GM13976 (cell line): Measurements from ENCODE around the gene U2SURP.
"Not testable (repeated sequence)": the region's sequence is repeated elsewhere in the genome, so short reads cannot be mapped to it uniquely, and the experiment has no call there.

Experiments
- DNase-seq: peaks from one replicate; pipeline ENCODE4 v3.0.0; 2012; ENCODE audit warnings: low spot score
- in situ Hi-C: fragments of 300-500 bp; cut with MboI; formaldehyde crosslinking; loops from one replicate; pipeline ENCODE4 v1.12.0; 2022; ENCODE audit warnings: low sequenced_read_pairs, mixed read lengths, inconsistent platforms; ENCODE audit not compliant: unreplicated experiment
- TF ChIP-seq, protein P1 (sequence below): IDR thresholded peaks from 2 replicates; pipeline ENCODE4 v1.5.1; 2012; ENCODE audit warnings: borderline replicate concordance, mild to moderate bottlenecking; ENCODE audit not compliant: insufficient read depth; ENCODE audit errors: extremely low read depth, missing control alignments, control extremely low read depth

The U2SURP gene

DNA sequence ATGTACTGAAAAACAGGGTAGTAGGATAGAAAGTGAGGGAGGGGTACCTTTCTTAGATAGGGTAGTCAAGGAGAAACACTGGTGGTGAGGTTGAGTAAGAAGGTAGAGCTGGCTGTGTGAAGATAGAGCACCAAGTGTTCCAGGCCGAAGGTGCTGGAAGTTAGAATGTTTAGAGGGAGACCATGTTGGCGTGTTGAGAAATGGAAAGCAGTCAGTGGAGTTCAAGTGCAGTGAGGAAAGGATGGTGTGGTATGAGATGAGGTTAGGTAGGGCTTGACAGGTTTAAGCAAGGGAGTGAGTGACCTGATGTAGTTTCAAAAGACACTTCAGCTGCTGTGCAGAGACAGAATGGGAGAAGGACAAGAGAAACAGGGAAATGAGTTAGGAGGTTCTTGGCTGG lies 64.0 kb downstream of the U2SURP start:
- TF ChIP-seq, protein P1, sequence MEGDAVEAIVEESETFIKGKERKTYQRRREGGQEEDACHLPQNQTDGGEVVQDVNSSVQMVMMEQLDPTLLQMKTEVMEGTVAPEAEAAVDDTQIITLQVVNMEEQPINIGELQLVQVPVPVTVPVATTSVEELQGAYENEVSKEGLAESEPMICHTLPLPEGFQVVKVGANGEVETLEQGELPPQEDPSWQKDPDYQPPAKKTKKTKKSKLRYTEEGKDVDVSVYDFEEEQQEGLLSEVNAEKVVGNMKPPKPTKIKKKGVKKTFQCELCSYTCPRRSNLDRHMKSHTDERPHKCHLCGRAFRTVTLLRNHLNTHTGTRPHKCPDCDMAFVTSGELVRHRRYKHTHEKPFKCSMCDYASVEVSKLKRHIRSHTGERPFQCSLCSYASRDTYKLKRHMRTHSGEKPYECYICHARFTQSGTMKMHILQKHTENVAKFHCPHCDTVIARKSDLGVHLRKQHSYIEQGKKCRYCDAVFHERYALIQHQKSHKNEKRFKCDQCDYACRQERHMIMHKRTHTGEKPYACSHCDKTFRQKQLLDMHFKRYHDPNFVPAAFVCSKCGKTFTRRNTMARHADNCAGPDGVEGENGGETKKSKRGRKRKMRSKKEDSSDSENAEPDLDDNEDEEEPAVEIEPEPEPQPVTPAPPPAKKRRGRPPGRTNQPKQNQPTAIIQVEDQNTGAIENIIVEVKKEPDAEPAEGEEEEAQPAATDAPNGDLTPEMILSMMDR: no peak
- in situ Hi-C loops: no loop called here
- DNase-seq: no peak

DNA sequence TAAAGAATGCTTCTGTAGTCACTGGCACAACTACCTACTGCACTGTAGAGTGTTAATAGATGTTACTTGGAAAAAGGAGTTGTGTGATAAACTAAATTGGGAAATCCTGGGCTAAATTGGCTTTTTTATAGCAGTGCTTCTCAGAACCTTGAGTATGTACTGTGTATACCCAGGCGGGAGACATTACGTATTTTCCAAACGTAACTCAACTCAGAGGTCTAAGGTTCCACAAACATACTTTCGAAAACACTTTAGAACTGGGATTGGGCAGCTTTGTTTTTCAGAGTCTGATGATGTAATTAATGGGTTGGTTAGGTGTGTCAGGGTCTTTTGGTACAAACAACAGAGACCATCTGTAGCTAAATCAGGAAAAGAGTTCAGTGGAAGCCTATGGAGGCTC lies 64.7 kb downstream of the U2SURP start:
- in situ Hi-C loops: no loop called here
- TF ChIP-seq, protein P1: no peak
- DNase-seq: no peak

DNA sequence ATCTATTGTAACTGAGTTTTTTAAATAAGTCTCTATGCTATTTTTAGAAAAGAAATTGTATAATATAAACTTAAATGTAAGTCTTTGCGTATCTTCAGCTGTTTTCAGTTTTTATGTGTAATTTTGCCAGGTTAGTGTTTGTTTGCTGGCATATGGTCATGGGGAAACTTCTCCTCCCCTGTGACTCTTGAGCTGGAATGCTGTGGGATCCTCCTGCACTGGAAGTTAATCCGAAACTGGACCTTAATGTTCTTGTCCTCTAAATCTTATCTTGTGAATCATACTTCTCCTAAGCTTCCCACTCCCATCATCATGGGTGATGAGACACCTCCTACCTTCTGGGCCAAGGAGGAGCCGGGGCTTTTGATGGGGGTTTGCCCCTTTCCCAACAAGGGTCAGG lies 65.8 kb downstream of the U2SURP start:
- DNase-seq: no peak
- in situ Hi-C loops: no loop called here
- TF ChIP-seq, protein P1: no peak

DNA sequence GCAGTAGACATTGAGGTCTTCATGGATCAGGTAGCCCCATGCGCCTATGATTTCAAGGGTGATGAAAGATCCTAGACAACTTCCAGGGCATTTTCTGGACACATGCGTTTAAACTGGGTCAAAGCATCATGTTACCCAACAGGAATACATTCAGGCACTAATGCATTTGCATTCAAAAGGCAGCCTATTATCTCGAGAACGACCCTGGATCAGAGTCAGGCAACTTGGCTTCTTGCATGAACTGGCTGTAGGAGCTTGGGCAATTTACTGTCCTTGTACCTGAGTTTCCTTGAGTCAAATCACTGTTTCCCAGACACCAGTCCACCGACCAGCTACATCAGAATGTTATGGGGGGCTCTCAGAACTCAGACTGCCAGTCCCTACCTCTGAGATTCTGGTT lies 66.7 kb downstream of the U2SURP start:
- in situ Hi-C loops: no loop called here
- TF ChIP-seq, protein P1: no peak
- no peak for DNase-seq

DNA sequence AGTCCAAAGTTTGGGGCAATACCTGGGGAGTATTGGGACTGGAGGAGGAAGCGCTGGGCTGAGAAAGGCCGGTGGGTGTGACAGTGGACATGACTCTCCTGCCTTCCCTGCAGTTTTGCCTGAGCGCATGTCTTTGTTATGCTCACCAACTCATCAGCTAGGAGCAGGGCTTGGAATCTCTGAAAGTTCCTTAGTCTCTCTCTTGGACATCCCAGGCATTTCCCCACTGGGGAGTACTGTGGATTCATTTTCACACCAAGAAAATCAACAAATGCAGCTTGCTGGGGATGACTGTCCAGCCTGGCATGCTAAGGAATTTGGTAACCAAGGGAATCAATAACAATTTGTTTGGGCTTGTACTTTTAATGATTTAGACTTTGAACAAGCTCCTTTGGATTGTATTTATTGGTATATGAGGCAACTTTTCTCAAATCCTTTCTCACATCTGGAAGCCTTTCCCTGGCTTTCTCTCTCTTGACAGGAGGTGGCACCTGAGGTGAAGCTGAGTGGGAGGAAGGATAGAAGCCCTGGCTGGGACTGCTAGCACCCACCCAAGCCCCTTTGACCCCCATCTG lies 69.7 kb downstream of the U2SURP start:
- DNase-seq: no peak
- in situ Hi-C loops: no loop called here
- TF ChIP-seq, protein P1: no peak

DNA sequence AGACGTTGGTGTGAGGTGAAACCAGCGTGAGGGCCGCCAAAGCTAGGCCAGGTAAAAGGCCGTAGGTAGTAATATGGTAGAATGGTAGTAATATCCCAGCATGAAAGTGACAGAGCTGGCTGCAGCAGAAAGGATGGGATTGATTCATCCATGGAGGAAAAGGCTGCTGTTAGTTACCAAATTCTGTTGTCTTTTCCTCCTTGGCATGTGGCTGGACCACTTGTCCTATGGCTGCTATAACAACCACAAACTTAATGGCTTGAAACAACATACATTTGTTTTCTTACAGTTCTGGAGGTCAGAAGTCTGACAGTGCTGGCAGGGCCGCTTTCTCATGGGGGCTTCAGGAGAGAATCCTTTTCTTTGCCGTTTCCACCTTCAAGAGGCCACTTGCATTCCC lies 70.4 kb downstream of the U2SURP start:
- no peak for DNase-seq
- in situ Hi-C loops: no loop called here
- TF ChIP-seq, protein P1: no peak

DNA sequence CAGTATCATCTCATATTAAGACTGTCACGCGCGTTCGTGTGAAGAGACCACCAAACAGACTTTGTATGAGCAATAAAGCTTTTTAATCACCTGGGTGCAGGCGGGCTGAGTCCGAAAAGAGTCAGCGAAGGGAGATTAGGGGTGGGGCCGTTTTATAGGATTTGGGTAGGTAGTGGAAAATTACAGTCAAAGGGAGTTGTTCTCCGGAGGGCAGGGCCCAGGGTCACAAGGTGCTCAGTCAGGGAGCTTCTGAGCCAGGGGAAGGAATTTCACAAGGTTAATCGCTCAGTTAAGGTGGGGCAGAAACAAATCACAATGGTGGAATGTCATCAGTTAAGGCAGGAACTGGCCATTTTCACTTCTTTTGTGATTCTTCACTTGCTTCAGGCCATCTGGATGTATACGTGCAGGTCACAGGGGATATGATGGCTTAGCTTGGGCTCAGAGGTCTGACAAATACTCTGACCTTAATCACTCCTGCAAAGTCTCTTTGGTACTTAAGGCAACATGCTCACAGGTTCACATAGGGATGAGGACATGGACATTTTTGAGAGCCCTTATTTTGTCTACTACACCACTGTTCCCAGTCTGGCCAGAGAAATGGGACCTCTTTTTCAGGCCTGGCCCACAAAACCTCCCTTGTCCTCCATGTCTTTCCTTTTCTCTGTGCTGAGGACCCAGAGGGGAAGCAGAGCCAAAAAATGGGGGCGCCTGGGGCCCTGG lies 71.1 kb downstream of the U2SURP start:
- in situ Hi-C loops, DNase-seq: not testable (repeated sequence)

DNA sequence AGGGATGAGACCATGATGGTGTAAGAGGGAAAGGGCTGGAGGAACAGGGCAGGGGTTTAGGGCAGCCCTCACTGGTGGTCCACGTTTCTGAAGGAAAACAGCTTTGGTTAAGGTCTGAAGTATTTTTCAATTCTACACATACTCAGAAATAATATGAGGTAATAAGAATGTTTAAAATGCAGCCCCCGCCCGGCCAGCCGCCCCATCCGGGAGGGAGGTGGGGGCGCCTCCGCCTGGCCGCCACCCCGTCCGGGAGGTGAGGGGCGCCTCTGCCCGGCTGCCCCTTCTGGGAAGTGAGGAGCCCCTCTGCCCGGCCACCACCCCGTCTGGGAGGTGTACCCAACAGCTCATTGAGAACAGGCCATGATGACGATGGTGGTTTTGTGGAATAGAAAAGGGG lies 72.2 kb downstream of the U2SURP start:
- in situ Hi-C loops, DNase-seq: not testable (repeated sequence)

DNA sequence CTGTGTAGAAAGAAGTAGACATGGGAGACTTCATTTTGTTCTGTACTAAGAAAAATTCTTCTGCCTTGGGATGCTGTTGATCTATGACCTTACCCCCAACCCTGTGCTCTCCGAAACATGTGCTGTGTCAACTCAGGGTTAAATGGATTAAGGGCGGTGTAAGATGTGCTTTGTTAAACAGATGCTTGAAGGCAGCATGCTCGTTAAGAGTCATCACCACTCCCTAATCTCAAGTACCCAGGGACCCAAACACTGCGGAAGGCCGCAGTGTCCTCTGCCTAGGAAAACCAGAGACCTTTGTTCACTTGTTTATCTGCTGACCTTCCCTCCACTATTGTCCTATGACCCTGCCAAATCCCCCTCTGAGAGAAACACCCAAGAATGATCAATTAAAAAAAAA lies 72.6 kb downstream of the U2SURP start:
- DNase-seq, in situ Hi-C loops: not testable (repeated sequence)
